Measurements from ENCODE around the gene FMO5.

The FMO5 gene

DNA sequence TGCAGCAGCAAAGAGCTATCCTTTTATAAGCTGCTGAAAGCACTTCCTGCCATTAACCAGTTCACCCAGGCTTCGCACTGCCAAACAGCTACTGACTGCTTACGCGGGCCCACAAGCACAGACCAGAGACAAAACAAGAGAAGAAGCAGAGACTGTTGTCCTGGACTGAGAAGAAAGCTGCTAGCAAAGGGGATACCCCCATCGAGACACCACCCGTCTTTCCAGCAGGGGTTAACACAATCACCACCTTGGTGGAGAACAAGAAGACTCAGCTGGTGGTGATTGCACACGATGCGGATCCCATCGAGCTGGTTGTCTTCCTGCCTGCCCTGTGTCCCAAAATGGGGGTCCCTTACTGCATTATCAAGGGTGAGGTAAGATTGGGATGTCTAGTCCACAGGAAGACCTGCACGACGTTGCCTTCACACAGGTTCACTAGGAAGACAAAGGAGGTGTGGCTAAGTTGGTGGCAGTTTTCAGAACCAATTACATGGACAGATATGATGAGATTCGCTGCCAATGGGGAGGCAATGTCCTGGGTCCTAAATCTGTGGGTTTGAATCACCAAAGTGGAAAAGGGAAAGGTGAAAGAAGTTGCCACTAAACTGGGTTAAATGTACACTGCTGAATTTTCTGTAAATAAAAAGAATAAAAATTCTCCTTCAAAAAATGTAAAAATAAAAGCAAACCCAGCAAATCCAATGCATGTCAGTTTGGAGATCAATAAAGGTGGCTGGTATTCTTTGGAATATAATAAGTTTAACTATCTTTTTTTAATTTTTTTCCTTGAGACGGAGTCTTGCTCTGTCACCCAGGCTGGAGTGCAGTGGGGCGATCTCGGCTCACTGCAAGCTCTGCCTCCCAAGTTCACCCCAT lies 1.2 kb downstream of the FMO5 start:
- H3K4me2 ChIP-seq (ENCODE audit: low read length) = no peak overlapping the region
- TF ChIP-seq, protein P1, sequence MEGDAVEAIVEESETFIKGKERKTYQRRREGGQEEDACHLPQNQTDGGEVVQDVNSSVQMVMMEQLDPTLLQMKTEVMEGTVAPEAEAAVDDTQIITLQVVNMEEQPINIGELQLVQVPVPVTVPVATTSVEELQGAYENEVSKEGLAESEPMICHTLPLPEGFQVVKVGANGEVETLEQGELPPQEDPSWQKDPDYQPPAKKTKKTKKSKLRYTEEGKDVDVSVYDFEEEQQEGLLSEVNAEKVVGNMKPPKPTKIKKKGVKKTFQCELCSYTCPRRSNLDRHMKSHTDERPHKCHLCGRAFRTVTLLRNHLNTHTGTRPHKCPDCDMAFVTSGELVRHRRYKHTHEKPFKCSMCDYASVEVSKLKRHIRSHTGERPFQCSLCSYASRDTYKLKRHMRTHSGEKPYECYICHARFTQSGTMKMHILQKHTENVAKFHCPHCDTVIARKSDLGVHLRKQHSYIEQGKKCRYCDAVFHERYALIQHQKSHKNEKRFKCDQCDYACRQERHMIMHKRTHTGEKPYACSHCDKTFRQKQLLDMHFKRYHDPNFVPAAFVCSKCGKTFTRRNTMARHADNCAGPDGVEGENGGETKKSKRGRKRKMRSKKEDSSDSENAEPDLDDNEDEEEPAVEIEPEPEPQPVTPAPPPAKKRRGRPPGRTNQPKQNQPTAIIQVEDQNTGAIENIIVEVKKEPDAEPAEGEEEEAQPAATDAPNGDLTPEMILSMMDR (IDR thresholded peaks at IDR 0.05; ENCODE audit: low read depth, low read length, poor library complexity, severe bottlenecking) = no peak
- no peak for TF ChIP-seq EZH2phosphoT487 (IDR thresholded peaks at IDR 0.05; ENCODE audit: borderline replicate concordance, low read length)
- no peaks in the 10 kb centered on the region for H3K79me2 ChIP-seq (ENCODE audit: control insufficient read depth, low read length)
- H3F3A ChIP-seq (ENCODE audit: control insufficient read depth, insufficient read depth) = peaks cover 6% of the 10 kb centered on the region; the same call in 1 of the 2 replicates
- H4K20me1 ChIP-seq (ENCODE audit: control insufficient read depth, insufficient read depth, low read depth, low read length) = no peaks in the 10 kb centered on the region
- no peaks in the 10 kb centered on the region for H3K9me3 ChIP-seq (ENCODE audit: control insufficient read depth, insufficient read depth, low read length)
- no peaks in the 10 kb centered on the region for H3K36me3 ChIP-seq (ENCODE audit: control insufficient read depth, low read length)
- H3K4me1 ChIP-seq (ENCODE audit: control insufficient read depth, low read length) = peaks cover 12% of the 10 kb centered on the region
- no peak overlapping the region for H3K27ac ChIP-seq (ENCODE audit: low read depth, low read length)
- no peaks in the 10 kb centered on the region for H3K27me3 ChIP-seq (ENCODE audit: control insufficient read depth, low read length)
- no peaks in the 10 kb centered on the region for H3K9me2 ChIP-seq (replicated peaks; ENCODE audit: control insufficient read depth, low read length)
- no peak overlapping the region for H3K4me3 ChIP-seq (ENCODE audit: low read length)

DNA sequence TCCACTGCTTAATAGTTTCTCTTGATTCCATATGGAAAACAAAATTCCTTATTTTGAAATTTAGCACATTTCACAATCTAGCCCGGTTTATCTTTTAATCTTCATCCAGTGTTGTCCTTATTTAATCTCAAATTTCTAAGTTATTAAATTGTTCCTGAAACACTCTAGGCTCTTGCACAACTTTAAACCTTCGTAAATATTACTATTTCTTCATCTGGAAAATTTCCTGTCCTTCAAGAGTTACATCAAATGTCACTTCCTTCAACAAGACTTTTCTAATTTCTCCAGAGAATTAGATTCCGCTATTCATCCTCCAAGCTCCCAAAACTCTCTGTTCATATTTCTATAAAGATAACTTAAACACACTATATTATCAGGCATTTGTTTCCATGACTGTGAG lies 6.5 kb downstream of the FMO5 start:
- no peaks in the 10 kb centered on the region for H3F3A ChIP-seq (ENCODE audit: control insufficient read depth, insufficient read depth)
- no peaks in the 10 kb centered on the region for H3K36me3 ChIP-seq (ENCODE audit: control insufficient read depth, low read length)
- H3K4me1 ChIP-seq (ENCODE audit: control insufficient read depth, low read length) = peaks cover 6% of the 10 kb centered on the region
- H3K9me2 ChIP-seq (replicated peaks; ENCODE audit: control insufficient read depth, low read length) = no peaks in the 10 kb centered on the region
- H3K4me3 ChIP-seq (ENCODE audit: low read length) = no peak overlapping the region
- no peaks in the 10 kb centered on the region for H4K20me1 ChIP-seq (ENCODE audit: control insufficient read depth, insufficient read depth, low read depth, low read length)
- H3K27me3 ChIP-seq (ENCODE audit: control insufficient read depth, low read length) = no peaks in the 10 kb centered on the region
- no peaks in the 10 kb centered on the region for H3K9me3 ChIP-seq (ENCODE audit: control insufficient read depth, insufficient read depth, low read length)
- H3K79me2 ChIP-seq (ENCODE audit: control insufficient read depth, low read length) = no peaks in the 10 kb centered on the region
- no peak overlapping the region for H3K27ac ChIP-seq (ENCODE audit: low read depth, low read length)
- no peak overlapping the region for H3K4me2 ChIP-seq (ENCODE audit: low read length)
- TF ChIP-seq, protein P1 (IDR thresholded peaks at IDR 0.05; ENCODE audit: low read depth, low read length, poor library complexity, severe bottlenecking) = no peak
- no peak for TF ChIP-seq EZH2phosphoT487 (IDR thresholded peaks at IDR 0.05; ENCODE audit: borderline replicate concordance, low read length)

DNA sequence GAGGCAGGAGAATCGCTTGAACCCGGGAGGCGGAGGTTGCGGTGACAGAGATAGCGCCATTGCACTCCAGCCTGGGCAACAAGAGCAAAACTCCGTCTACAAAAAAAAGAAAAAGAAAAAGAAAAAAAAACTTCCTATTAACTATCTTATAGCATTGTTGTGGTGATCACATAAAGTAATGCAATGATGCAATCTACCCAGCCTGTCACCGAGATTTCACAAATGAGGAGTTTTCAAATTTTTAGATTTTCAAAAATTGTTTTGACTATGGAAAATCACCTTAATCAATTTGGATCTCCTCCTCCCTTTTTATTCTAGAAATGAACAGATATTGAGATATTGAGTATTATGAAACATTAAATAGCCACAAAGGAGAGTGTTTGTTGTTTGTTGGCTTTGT lies 8.0 kb downstream of the FMO5 start:
- Histone ChIP-seq H3K27ac (ENCODE audit: low read depth, low read length) (no peak overlapping the region), H3K27me3 (ENCODE audit: control insufficient read depth, low read length) (no peaks in the 10 kb centered on the region), H3K4me1 (ENCODE audit: control insufficient read depth, low read length) (peaks cover 6% of the 10 kb centered on the region), H3K36me3 (ENCODE audit: control insufficient read depth, low read length) (no peaks in the 10 kb centered on the region), H3K9me2 (replicated peaks; ENCODE audit: control insufficient read depth, low read length) (no peaks in the 10 kb centered on the region), H3K79me2 (ENCODE audit: control insufficient read depth, low read length) (no peaks in the 10 kb centered on the region), H4K20me1 (ENCODE audit: control insufficient read depth, insufficient read depth, low read depth, low read length) (no peaks in the 10 kb centered on the region), H3F3A (ENCODE audit: control insufficient read depth, insufficient read depth) (no peaks in the 10 kb centered on the region), H3K9me3 (ENCODE audit: control insufficient read depth, insufficient read depth, low read length) (no peaks in the 10 kb centered on the region), H3K4me2 (ENCODE audit: low read length) (no peak overlapping the region), H3K4me3 (ENCODE audit: low read length) (no peak overlapping the region)
- TF ChIP-seq EZH2phosphoT487 (IDR thresholded peaks at IDR 0.05; ENCODE audit: borderline replicate concordance, low read length) = no peak
- TF ChIP-seq, protein P1 (IDR thresholded peaks at IDR 0.05; ENCODE audit: low read depth, low read length, poor library complexity, severe bottlenecking) = no peak
